ENCODE measurements around the gene CPAMD8.

CPAMD8 gene

DNA sequence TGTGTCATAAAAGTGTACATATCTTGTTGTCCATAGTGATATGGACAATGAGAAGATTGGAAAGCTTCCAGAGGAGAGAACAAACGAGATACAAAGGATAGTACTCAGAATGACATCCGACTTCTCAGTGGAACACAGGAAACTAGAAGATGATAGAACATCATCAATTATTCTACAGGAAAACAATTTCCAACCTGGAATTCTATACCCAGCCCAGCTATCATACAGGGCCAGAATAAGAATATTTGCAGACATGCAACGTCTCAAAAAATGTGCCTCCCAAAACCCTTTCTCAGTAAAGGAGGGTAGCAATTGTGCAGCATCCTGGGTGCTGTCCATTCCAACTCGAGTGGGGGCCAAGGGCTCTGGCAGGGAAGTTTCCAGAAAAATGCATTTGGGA is 113.8 kb downstream of the CPAMD8 start:
- Histone ChIP-seq H3K9me3 (ENCODE audit: control insufficient read depth in 2 of 2, low read length in 2 of 2) (peaks cover 3 to 4% of the 10 kb centered on the region in 2 donors), H3K4me3 (ENCODE audit: low read length in 2 of 2) (no peak overlapping the region), H3K9ac (ENCODE audit: low read depth in 1 of 2, low read length in 2 of 2) (no peak overlapping the region), H3K4me1 (ENCODE audit: control insufficient read depth in 2 of 2, insufficient read depth in 2 of 2, low read length in 2 of 2) (no peaks in the 10 kb centered on the region), H3K27me3 (ENCODE audit: control insufficient read depth in 2 of 2, insufficient read depth in 2 of 2, low read length in 2 of 2) (peaks cover 0 to 2% of the 10 kb centered on the region in 2 donors), H3K27ac (ENCODE audit: low read depth in 2 of 2, low read length in 2 of 2) (no peak overlapping the region), H3K36me3 (ENCODE audit: control insufficient read depth in 2 of 2, insufficient read depth in 2 of 2, low read length in 2 of 2) (no peaks in the 10 kb centered on the region)

DNA sequence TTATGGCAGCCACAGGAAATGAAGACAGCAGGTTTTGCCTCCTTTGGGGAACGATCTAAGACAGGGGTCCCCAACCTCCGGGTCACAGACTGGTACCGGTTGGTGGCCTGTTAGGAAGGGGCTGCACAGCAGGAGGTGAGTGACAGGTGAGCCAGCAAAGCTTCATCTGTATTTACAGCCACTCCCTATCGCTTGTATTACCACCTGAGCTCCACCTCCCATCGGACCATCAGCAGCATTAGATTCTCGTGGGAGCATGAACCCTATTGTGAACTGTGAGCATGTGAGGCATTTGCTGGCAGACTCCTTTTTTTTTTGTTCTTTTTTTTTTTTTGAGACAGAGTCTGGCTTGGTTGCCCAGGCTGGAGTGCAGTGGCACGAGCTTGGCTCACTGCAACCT is 115.6 kb downstream of the CPAMD8 start:
- Histone ChIP-seq H3K27ac (ENCODE audit: low read depth in 2 of 2, low read length in 2 of 2) (no peak overlapping the region), H3K4me1 (ENCODE audit: control insufficient read depth in 2 of 2, insufficient read depth in 2 of 2, low read length in 2 of 2) (no peaks in the 10 kb centered on the region), H3K27me3 (ENCODE audit: control insufficient read depth in 2 of 2, insufficient read depth in 2 of 2, low read length in 2 of 2) (peaks cover 0 to 2% of the 10 kb centered on the region in 2 donors), H3K36me3 (ENCODE audit: control insufficient read depth in 2 of 2, insufficient read depth in 2 of 2, low read length in 2 of 2) (no peaks in the 10 kb centered on the region), H3K4me3 (ENCODE audit: low read length in 2 of 2) (no peak overlapping the region), H3K9ac (ENCODE audit: low read depth in 1 of 2, low read length in 2 of 2) (no peak overlapping the region), H3K9me3 (ENCODE audit: control insufficient read depth in 2 of 2, low read length in 2 of 2) (peaks cover 3 to 4% of the 10 kb centered on the region in 2 donors)

DNA sequence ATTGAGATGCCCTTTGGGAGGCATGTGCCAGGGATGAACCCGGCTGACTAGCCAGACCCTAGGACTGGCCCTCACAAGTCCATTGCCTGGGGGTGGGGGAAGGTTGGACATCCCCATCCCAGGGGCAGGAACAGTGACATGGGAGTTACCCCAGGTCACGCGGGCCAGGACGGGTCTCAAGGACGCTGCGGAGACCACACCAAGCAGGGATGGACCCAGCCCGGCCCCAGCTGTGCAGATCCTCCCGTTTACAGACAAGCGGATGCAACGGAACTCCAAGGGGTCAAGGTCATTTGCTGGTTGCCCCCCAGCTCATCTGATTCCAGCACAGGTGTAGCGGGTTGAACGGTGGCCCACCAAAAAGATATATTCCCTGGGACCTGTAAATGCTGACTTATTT is 117.9 kb downstream of the CPAMD8 start:
- H3K27me3 ChIP-seq (ENCODE audit: control insufficient read depth in 2 of 2, insufficient read depth in 2 of 2, low read length in 2 of 2), result peaks cover 0 to 2% of the 10 kb centered on the region in 2 donors
- no peak overlapping the region for H3K27ac ChIP-seq (ENCODE audit: low read depth in 2 of 2, low read length in 2 of 2)
- H3K9ac ChIP-seq (ENCODE audit: low read depth in 1 of 2, low read length in 2 of 2), result no peak overlapping the region
- H3K4me1 ChIP-seq (ENCODE audit: control insufficient read depth in 2 of 2, insufficient read depth in 2 of 2, low read length in 2 of 2), result no peaks in the 10 kb centered on the region
- peaks cover 3 to 7% of the 10 kb centered on the region in 2 donors for H3K9me3 ChIP-seq (ENCODE audit: control insufficient read depth in 2 of 2, low read length in 2 of 2)
- no peaks in the 10 kb centered on the region for H3K36me3 ChIP-seq (ENCODE audit: control insufficient read depth in 2 of 2, insufficient read depth in 2 of 2, low read length in 2 of 2)
- no peak overlapping the region for H3K4me3 ChIP-seq (ENCODE audit: low read length in 2 of 2)

DNA sequence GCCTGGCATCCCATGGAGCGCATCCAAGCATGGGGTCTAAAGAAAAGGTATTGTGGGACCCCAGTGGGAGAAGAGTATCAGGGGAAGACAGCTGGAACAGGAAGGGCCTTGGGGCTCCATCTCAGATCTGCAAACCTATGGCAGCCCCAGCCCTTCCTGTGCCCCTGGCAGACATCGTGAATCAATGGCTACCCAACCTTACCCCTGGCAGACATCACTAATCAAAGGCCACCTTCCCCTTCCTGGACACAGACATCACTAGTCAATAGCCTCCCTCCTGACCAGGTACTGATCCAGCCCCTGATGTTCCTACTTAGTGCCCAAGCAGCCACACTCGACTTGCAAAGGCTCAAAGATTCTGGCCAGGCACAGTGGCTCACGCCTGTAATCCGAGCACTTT is 122.0 kb downstream of the CPAMD8 start:
- H3K27ac ChIP-seq (ENCODE audit: low read depth in 2 of 2, low read length in 2 of 2), result no peak overlapping the region
- H3K4me3 ChIP-seq (ENCODE audit: low read length in 2 of 2), result no peak overlapping the region
- H3K9me3 ChIP-seq (ENCODE audit: control insufficient read depth in 2 of 2, low read length in 2 of 2), result peaks cover 0 to 3% of the 10 kb centered on the region in 2 donors
- no peak overlapping the region for H3K9ac ChIP-seq (ENCODE audit: low read depth in 1 of 2, low read length in 2 of 2)
- no peaks in the 10 kb centered on the region for H3K27me3 ChIP-seq (ENCODE audit: control insufficient read depth in 2 of 2, insufficient read depth in 2 of 2, low read length in 2 of 2)
- H3K36me3 ChIP-seq (ENCODE audit: control insufficient read depth in 2 of 2, insufficient read depth in 2 of 2, low read length in 2 of 2), result no peaks in the 10 kb centered on the region
- H3K4me1 ChIP-seq (ENCODE audit: control insufficient read depth in 2 of 2, insufficient read depth in 2 of 2, low read length in 2 of 2), result no peaks in the 10 kb centered on the region

DNA sequence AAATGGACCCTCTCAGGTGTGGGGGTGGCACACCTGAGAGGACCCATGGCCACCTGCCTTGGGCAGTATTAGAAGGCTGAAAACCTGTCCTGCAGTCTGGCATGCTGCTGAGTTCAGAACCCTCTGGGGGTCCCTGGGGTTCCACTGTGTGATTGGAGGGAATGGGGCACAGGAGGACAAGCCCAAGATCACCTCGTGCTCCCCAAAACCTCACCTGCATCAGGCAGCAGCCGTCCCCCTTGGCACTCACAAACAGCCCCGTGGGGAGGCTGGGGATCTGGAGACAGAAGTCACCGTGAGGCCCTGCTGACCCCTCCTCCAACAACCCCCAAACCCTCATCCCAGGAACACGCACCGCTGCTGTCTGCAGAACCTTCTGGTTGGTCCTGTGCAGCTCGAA is 123.3 kb downstream of the CPAMD8 start:
- Histone ChIP-seq H3K27me3 (ENCODE audit: control insufficient read depth in 2 of 2, insufficient read depth in 2 of 2, low read length in 2 of 2) (no peaks in the 10 kb centered on the region), H3K9ac (ENCODE audit: low read depth in 1 of 2, low read length in 2 of 2) (no peak overlapping the region), H3K4me3 (ENCODE audit: low read length in 2 of 2) (no peak overlapping the region)

DNA sequence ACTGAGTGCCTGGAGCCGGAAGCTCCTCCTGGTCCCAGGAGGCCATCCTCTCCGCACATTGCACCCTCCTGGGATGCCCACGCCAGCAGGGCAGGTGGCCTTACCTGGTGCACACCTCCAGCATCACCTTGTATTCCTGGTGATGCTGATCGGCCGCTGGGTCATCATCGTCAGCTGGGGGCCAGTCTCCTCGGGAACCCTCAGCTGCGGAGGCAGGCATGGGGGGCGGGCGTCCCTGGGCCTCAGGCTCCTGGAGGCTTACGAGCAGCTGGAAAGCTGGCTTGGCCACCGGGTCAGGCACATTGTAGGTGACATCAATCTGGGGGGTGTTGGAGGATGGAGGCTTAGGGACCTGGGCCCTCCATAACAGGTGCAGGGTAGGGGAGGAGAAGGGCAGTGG is 124.1 kb downstream of the CPAMD8 start:
- Histone ChIP-seq H3K4me1 (ENCODE audit: control insufficient read depth in 2 of 2, insufficient read depth in 2 of 2, low read length in 2 of 2) (no peaks in the 10 kb centered on the region), H3K27ac (ENCODE audit: low read depth in 2 of 2, low read length in 2 of 2) (no peak overlapping the region), H3K9me3 (ENCODE audit: control insufficient read depth in 2 of 2, low read length in 2 of 2) (peaks cover 0 to 3% of the 10 kb centered on the region in 2 donors), H3K27me3 (ENCODE audit: control insufficient read depth in 2 of 2, insufficient read depth in 2 of 2, low read length in 2 of 2) (no peaks in the 10 kb centered on the region), H3K4me3 (ENCODE audit: low read length in 2 of 2) (no peak overlapping the region), H3K36me3 (ENCODE audit: control insufficient read depth in 2 of 2, insufficient read depth in 2 of 2, low read length in 2 of 2) (no peaks in the 10 kb centered on the region), H3K9ac (ENCODE audit: low read depth in 1 of 2, low read length in 2 of 2) (no peak overlapping the region)

More for the DNA sequence above, 123.3 kb downstream of the CPAMD8 start:
- H3K9me3 ChIP-seq (ENCODE audit: control insufficient read depth in 2 of 2, low read length in 2 of 2), result peaks cover 0 to 3% of the 10 kb centered on the region in 2 donors
- H3K4me1 ChIP-seq (ENCODE audit: control insufficient read depth in 2 of 2, insufficient read depth in 2 of 2, low read length in 2 of 2), result no peaks in the 10 kb centered on the region
- H3K27ac ChIP-seq (ENCODE audit: low read depth in 2 of 2, low read length in 2 of 2), result no peak overlapping the region
- no peaks in the 10 kb centered on the region for H3K36me3 ChIP-seq (ENCODE audit: control insufficient read depth in 2 of 2, insufficient read depth in 2 of 2, low read length in 2 of 2)

DNA sequence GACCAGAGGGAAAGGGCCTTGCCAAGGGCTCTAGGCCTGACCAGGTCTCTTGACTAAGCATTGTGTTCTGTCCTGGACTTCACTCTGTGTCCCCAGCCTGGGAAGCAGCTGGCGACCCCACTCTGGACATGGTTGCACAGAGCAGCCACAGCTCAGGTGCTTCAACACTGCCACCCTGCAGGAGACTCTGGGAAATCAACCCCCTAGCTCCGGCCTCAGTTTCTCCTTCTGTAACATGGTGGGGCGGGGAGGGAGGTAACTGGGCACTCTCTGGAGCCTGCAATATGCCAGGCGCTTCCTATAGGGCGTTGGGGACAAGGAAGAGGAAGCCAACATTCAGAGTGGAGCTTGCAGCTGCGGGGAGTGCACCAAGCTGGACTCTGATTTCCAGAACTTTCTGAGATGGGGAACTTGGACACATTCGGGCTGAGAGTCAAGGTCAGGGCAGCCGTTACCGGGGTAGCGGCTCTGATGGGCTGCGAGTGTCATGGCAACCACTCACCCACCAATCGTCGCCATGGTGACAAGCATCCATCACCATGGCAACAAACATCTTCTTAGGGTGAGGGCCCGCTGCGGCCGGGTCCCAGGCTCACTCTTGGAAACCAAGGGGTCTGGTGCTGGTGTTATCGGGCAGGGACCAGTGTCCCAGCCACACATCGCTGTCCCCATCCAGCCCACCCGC is 125.0 kb downstream of the CPAMD8 start:
- Histone ChIP-seq H3K9ac (ENCODE audit: low read depth in 1 of 2, low read length in 2 of 2) (no peak overlapping the region), H3K27ac (ENCODE audit: low read depth in 2 of 2, low read length in 2 of 2) (no peak overlapping the region), H3K36me3 (ENCODE audit: control insufficient read depth in 2 of 2, insufficient read depth in 2 of 2, low read length in 2 of 2) (no peaks in the 10 kb centered on the region), H3K4me3 (ENCODE audit: low read length in 2 of 2) (no peak overlapping the region), H3K27me3 (ENCODE audit: control insufficient read depth in 2 of 2, insufficient read depth in 2 of 2, low read length in 2 of 2) (no peaks in the 10 kb centered on the region), H3K9me3 (ENCODE audit: control insufficient read depth in 2 of 2, low read length in 2 of 2) (peaks cover 0 to 3% of the 10 kb centered on the region in 2 donors), H3K4me1 (ENCODE audit: control insufficient read depth in 2 of 2, insufficient read depth in 2 of 2, low read length in 2 of 2) (peaks cover 0 to under 1% of the 10 kb centered on the region in 2 donors)

DNA sequence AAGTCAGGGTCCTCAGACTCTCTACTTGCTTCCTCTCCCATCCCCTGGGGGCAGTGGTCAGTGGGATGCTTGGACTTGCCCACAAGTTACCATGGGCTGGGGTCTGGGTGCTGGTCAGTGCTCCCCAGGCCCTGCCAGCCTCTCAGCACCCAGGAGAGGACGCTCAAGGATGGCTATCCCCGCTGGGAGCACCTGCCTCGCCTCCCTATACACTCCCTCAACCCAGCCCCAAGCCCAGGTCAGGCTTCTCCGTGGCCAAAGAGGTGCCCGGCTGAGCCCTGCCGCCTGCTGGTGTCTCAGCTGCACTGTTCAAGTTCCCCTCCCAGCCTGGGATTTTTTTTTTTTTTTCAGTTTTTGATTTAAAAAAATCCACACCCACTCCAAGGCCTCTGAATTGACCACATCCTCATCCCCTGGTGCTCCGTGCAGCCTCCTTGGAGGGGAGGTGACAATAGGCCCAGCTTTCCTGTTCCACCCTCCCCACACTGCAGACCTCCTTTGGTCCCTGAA is 127.0 kb downstream of the CPAMD8 start:
- peaks cover 7 to 9% of the 10 kb centered on the region in 2 donors for H3K4me1 ChIP-seq (ENCODE audit: control insufficient read depth in 2 of 2, insufficient read depth in 2 of 2, low read length in 2 of 2)
- H3K9ac ChIP-seq (ENCODE audit: low read depth in 1 of 2, low read length in 2 of 2), result no peak overlapping the region
- no peaks in the 10 kb centered on the region for H3K27me3 ChIP-seq (ENCODE audit: control insufficient read depth in 2 of 2, insufficient read depth in 2 of 2, low read length in 2 of 2)
- peaks cover 0 to 2% of the 10 kb centered on the region in 2 donors for H3K9me3 ChIP-seq (ENCODE audit: control insufficient read depth in 2 of 2, low read length in 2 of 2)
- H3K36me3 ChIP-seq (ENCODE audit: control insufficient read depth in 2 of 2, insufficient read depth in 2 of 2, low read length in 2 of 2), result no peaks in the 10 kb centered on the region
- H3K27ac ChIP-seq (ENCODE audit: low read depth in 2 of 2, low read length in 2 of 2), result no peak overlapping the region
- no peak overlapping the region for H3K4me3 ChIP-seq (ENCODE audit: low read length in 2 of 2)

DNA sequence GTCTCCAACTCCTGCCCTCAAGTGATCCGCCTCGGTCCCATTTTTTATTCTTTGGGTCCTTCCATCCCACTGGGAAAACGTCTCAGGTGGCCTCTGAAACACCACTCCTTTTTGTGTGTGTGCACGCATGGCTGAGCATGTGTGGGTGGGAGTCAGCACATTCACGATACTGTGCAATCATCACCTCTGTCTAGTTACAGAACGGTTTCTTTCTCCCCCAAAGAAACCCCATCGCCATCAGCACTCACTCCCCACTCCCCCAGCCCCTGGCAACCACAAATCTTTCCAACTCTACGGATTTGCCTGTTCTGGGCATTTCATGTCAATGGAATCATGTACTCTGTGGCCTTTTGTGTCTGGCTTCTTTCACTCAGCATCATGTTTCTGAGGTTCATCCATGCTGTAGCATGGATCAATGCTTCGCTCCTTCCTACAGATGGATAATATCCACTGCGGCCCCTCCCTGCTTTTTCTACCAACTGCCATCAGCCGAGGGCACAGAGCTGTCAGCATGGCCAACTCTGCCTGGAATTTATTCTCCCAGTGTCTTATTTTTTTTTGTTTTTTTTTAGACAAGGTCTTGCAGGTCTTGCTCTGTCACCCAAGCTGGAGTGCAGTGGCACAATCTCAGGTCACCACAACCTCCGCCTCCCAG is 128.1 kb downstream of the CPAMD8 start:
- Histone ChIP-seq H3K4me3 (ENCODE audit: low read length in 2 of 2) (no peak overlapping the region), H3K9me3 (ENCODE audit: control insufficient read depth in 2 of 2, low read length in 2 of 2) (no peaks in the 10 kb centered on the region), H3K27me3 (ENCODE audit: control insufficient read depth in 2 of 2, insufficient read depth in 2 of 2, low read length in 2 of 2) (no peaks in the 10 kb centered on the region), H3K36me3 (ENCODE audit: control insufficient read depth in 2 of 2, insufficient read depth in 2 of 2, low read length in 2 of 2) (no peaks in the 10 kb centered on the region), H3K4me1 (ENCODE audit: control insufficient read depth in 2 of 2, insufficient read depth in 2 of 2, low read length in 2 of 2) (peaks cover 10 to 14% of the 10 kb centered on the region in 2 donors), H3K27ac (ENCODE audit: low read depth in 2 of 2, low read length in 2 of 2) (no peak overlapping the region), H3K9ac (ENCODE audit: low read depth in 1 of 2, low read length in 2 of 2) (no peak overlapping the region)

DNA sequence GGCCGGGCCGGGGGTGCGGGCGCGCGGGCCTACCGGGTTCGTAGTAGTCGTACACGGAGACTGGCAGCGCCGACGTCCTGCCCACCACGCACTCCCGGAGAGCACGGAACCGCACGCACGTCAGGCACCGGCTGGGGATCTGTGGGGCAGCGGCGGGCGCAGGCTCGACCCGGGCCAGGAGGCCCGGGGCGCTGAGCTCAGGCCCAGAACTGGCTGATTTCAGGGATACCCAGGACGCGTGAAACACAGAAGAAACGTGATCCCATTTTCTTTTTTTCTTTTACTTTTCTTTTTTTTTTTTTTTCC is 128.8 kb downstream of the CPAMD8 start:
- H3K9me3 ChIP-seq (ENCODE audit: control insufficient read depth in 2 of 2, low read length in 2 of 2), result no peaks in the 10 kb centered on the region
- H3K4me1 ChIP-seq (ENCODE audit: control insufficient read depth in 2 of 2, insufficient read depth in 2 of 2, low read length in 2 of 2), result peaks cover 10 to 14% of the 10 kb centered on the region in 2 donors
- H3K9ac ChIP-seq (ENCODE audit: low read depth in 1 of 2, low read length in 2 of 2), result peak overlapping the region in 1 of 2 donors; percentile 69
- H3K27me3 ChIP-seq (ENCODE audit: control insufficient read depth in 2 of 2, insufficient read depth in 2 of 2, low read length in 2 of 2), result no peaks in the 10 kb centered on the region
- no peaks in the 10 kb centered on the region for H3K36me3 ChIP-seq (ENCODE audit: control insufficient read depth in 2 of 2, insufficient read depth in 2 of 2, low read length in 2 of 2)
- H3K27ac ChIP-seq (ENCODE audit: low read depth in 2 of 2, low read length in 2 of 2), result peak overlapping the region; percentile 78 to 87
- H3K4me3 ChIP-seq (ENCODE audit: low read length in 2 of 2), result peak overlapping the region; percentile 57 to 66

Measured in mucosa of rectum (tissue), 2 donors.